ENCODE data around the gene METTL21C.

The METTL21C gene

DNA sequence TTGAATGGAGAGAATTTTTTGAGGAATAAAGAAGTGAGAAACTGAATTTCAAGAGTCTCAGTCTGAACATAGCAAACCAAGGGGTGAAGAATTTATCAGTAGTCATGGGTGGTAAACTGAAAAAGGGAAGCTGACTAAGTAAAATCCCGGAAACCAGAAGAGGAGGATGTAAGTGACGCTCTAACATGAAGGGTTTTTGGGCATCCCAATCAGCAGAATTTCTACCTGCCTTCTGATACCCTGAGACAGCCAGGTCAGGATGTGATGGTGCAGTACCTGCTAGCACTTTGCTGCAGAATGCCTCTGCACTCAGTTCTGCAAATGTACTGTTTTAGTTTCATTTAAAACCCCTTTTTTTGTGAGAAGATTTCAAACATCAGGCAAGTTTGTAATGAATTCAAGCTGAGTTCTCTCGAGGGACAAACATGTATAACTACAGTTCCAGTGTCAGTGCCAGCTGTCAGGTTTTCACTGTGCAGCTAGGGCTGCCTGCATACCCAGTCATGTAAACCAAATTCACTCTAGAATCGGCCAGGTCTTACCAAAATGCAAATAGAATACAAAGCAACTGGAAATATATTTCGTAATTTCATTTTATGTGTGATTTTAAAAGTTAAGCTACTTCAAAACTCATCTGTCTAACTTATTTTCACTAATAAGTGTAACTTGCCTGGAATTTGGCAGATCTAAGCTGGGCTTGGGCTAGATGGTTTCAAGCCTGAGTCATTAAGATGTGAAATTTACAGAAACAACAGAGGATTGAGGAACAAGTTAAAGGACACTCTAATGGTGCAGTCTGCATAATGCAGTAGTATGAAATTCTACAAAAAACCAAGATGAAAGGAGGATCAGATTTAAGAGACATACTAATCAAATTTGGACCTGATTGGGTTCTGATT is 13.8 kb downstream of the METTL21C start:
- Histone ChIP-seq H3K9ac (ENCODE audit: low read depth, low read length) (no peak overlapping the region), H3K27me3 (ENCODE audit: insufficient read depth, low read length) (no peaks in the 10 kb centered on the region), H3K36me3 (ENCODE audit: insufficient read depth, low read length) (peaks cover 41% of the 10 kb centered on the region), H3K4me3 (ENCODE audit: low read length) (no peak overlapping the region), H3K9me3 (ENCODE audit: insufficient read depth, low read depth, low read length) (no peaks in the 10 kb centered on the region), H3K4me1 (ENCODE audit: insufficient read depth, low read length) (no peaks in the 10 kb centered on the region), H3K27ac (ENCODE audit: low read depth, low read length) (no peak overlapping the region)
- 90% methylated on average over 4 of the region's 5 CpGs for WGBS

DNA sequence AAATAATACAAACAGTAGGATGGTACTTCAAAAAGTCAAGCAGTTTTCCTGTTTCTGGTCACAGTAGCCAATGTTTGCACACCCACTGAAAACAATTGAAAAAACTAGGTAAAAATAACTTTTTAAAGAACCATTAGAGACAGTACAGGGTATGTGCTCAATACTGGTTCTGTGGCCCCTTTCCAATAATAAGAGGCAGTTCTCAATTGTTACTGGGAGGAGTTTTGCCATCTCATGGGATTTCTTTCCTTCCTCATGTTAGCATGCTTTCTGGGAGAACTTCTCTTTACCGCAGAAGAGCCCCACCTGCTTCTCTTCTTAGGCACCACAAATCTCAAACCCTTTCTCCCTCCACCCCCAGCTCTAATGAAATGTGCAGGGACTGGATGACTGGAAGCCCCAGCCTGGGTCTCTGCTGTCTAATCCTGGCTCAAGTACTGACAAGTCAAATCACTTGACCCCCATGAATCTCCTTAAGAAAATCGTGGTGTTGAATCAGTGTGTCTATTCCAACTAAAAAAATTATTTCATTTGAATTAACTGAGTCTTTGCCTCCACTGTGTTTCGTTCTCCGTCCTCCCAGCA is 14.6 kb downstream of the METTL21C start:
- 92% methylated on average over 3 of the region's 4 CpGs for WGBS
- H3K9ac ChIP-seq (ENCODE audit: low read depth, low read length) = no peak overlapping the region
- no peak overlapping the region for H3K27ac ChIP-seq (ENCODE audit: low read depth, low read length)
- no peaks in the 10 kb centered on the region for H3K9me3 ChIP-seq (ENCODE audit: insufficient read depth, low read depth, low read length)
- peaks cover 49% of the 10 kb centered on the region for H3K36me3 ChIP-seq (ENCODE audit: insufficient read depth, low read length)
- no peaks in the 10 kb centered on the region for H3K4me1 ChIP-seq (ENCODE audit: insufficient read depth, low read length)
- H3K27me3 ChIP-seq (ENCODE audit: insufficient read depth, low read length) = no peaks in the 10 kb centered on the region
- no peak overlapping the region for H3K4me3 ChIP-seq (ENCODE audit: low read length)

GRCh38 chr13:102679449-102680132 is 15.3 kb downstream of the METTL21C start:
- WGBS = 94% methylated on average over 2 of the region's 3 CpGs
- no peaks in the 10 kb centered on the region for H3K4me1 ChIP-seq (ENCODE audit: insufficient read depth, low read length)
- no peaks in the 10 kb centered on the region for H3K9me3 ChIP-seq (ENCODE audit: insufficient read depth, low read depth, low read length)
- no peak overlapping the region for H3K9ac ChIP-seq (ENCODE audit: low read depth, low read length)
- H3K4me3 ChIP-seq (ENCODE audit: low read length) = no peak overlapping the region
- no peaks in the 10 kb centered on the region for H3K27me3 ChIP-seq (ENCODE audit: insufficient read depth, low read length)
- H3K36me3 ChIP-seq (ENCODE audit: insufficient read depth, low read length) = peaks cover 56% of the 10 kb centered on the region
- H3K27ac ChIP-seq (ENCODE audit: low read depth, low read length) = no peak overlapping the region

- Histone ChIP-seq H3K4me1 (ENCODE audit: insufficient read depth, low read length) (no peaks in the 10 kb centered on the region), H3K36me3 (ENCODE audit: insufficient read depth, low read length) (peaks cover 66% of the 10 kb centered on the region), H3K9me3 (ENCODE audit: insufficient read depth, low read depth, low read length) (no peaks in the 10 kb centered on the region), H3K4me3 (ENCODE audit: low read length) (no peak overlapping the region), H3K27ac (ENCODE audit: low read depth, low read length) (no peak overlapping the region), H3K9ac (ENCODE audit: low read depth, low read length) (no peak overlapping the region), H3K27me3 (ENCODE audit: insufficient read depth, low read length) (no peaks in the 10 kb centered on the region)
- 93% methylated on average over 4 of the region's 5 CpGs for WGBS
These were observed 16.3 kb downstream of the METTL21C start for GRCh38 chr13:102678339-102679107.

GRCh38 chr13:102677122-102677521 is 17.7 kb downstream of the METTL21C start:
- H3K36me3 ChIP-seq (ENCODE audit: insufficient read depth, low read length) = peaks cover 80% of the 10 kb centered on the region
- H3K4me3 ChIP-seq (ENCODE audit: low read length) = no peak overlapping the region
- H3K9ac ChIP-seq (ENCODE audit: low read depth, low read length) = no peak overlapping the region
- no peaks in the 10 kb centered on the region for H3K4me1 ChIP-seq (ENCODE audit: insufficient read depth, low read length)
- WGBS = 95% methylated on average over 4 of the region's 4 CpGs
- no peaks in the 10 kb centered on the region for H3K9me3 ChIP-seq (ENCODE audit: insufficient read depth, low read depth, low read length)
- H3K27ac ChIP-seq (ENCODE audit: low read depth, low read length) = no peak overlapping the region
- H3K27me3 ChIP-seq (ENCODE audit: insufficient read depth, low read length) = no peaks in the 10 kb centered on the region

DNA sequence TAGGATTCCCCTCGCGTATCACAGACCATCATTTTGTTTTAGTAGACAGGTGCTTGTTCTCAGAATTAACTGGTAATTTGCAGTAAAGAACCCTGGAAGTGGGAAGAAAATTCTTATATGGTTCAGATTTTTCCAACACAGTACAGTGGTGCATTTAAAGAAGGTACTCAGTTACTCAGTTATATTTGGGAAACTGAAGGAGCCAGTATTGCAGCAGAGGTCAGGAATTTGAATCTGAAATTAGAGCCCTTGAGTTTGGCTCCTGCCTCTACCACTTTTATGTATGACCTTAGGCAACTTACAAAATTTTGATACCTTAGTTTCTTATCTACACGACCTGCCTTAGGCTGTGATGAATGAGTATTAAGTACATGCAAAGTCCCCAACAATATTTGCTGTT is 19.7 kb downstream of the METTL21C start:
- Histone ChIP-seq H3K9ac (ENCODE audit: low read depth, low read length) (no peak overlapping the region), H3K4me3 (ENCODE audit: low read length) (no peak overlapping the region), H3K4me1 (ENCODE audit: insufficient read depth, low read length) (no peaks in the 10 kb centered on the region), H3K27ac (ENCODE audit: low read depth, low read length) (no peak overlapping the region), H3K36me3 (ENCODE audit: insufficient read depth, low read length) (peaks cover 93% of the 10 kb centered on the region), H3K27me3 (ENCODE audit: insufficient read depth, low read length) (no peaks in the 10 kb centered on the region), H3K9me3 (ENCODE audit: insufficient read depth, low read depth, low read length) (no peaks in the 10 kb centered on the region)
- 95% methylated on average over 3 of the region's 3 CpGs for WGBS

DNA sequence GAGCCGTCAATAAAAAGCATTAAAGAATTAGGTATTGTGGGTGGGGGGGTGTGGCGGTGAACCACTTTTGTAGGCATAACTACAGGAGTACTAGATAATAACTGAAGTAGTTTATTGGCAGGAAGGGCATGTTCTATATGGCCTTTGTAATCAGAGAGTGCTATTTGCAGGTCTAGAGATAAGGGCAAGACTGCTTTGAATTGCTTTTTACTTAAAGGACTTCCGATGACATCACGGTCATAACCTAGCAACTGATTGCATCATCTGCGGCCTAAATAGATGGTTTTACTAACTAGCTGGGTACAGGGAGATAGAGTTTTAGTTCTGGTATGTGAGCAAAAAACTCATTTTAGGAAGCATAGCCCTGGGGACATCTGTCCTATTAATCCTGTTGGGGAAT is 24.7 kb downstream of the METTL21C start:
- H3K4me1 ChIP-seq (ENCODE audit: insufficient read depth, low read length) = no peaks in the 10 kb centered on the region
- H3K4me3 ChIP-seq (ENCODE audit: low read length) = no peak overlapping the region
- no peak overlapping the region for H3K27ac ChIP-seq (ENCODE audit: low read depth, low read length)
- peaks cover 93% of the 10 kb centered on the region for H3K36me3 ChIP-seq (ENCODE audit: insufficient read depth, low read length)
- no peaks in the 10 kb centered on the region for H3K27me3 ChIP-seq (ENCODE audit: insufficient read depth, low read length)
- WGBS = 69% methylated on average over 5 of the region's 5 CpGs
- no peak overlapping the region for H3K9ac ChIP-seq (ENCODE audit: low read depth, low read length)
- peaks cover 17% of the 10 kb centered on the region; the same call in 1 of the 2 replicates for H3K9me3 ChIP-seq (ENCODE audit: insufficient read depth, low read depth, low read length)

- Histone ChIP-seq H3K4me3 (ENCODE audit: low read length) (no peak overlapping the region), H3K9ac (ENCODE audit: low read depth, low read length) (no peak overlapping the region), H3K27me3 (ENCODE audit: insufficient read depth, low read length) (no peaks in the 10 kb centered on the region), H3K4me1 (ENCODE audit: insufficient read depth, low read length) (no peaks in the 10 kb centered on the region), H3K27ac (ENCODE audit: low read depth, low read length) (no peak overlapping the region), H3K9me3 (ENCODE audit: insufficient read depth, low read depth, low read length) (peaks cover 17% of the 10 kb centered on the region; the same call in 1 of the 2 replicates), H3K36me3 (ENCODE audit: insufficient read depth, low read length) (peaks cover 91% of the 10 kb centered on the region)
- 90% methylated on average over 4 of the region's 4 CpGs for WGBS
These were observed 26.9 kb downstream of the METTL21C start for GRCh38 chr13:102667911-102668310.

- no peaks in the 10 kb centered on the region for H3K27me3 ChIP-seq (ENCODE audit: insufficient read depth, low read length)
- no peak overlapping the region for H3K9ac ChIP-seq (ENCODE audit: low read depth, low read length)
- no peaks in the 10 kb centered on the region for H3K4me1 ChIP-seq (ENCODE audit: insufficient read depth, low read length)
- H3K4me3 ChIP-seq (ENCODE audit: low read length) = no peak overlapping the region
- no peak overlapping the region for H3K27ac ChIP-seq (ENCODE audit: low read depth, low read length)
- peaks cover 17% of the 10 kb centered on the region; the same call in 1 of the 2 replicates for H3K9me3 ChIP-seq (ENCODE audit: insufficient read depth, low read depth, low read length)
- peaks cover 87% of the 10 kb centered on the region for H3K36me3 ChIP-seq (ENCODE audit: insufficient read depth, low read length)
These were observed 27.8 kb downstream of the METTL21C start for GRCh38 chr13:102667023-102667422.

DNA sequence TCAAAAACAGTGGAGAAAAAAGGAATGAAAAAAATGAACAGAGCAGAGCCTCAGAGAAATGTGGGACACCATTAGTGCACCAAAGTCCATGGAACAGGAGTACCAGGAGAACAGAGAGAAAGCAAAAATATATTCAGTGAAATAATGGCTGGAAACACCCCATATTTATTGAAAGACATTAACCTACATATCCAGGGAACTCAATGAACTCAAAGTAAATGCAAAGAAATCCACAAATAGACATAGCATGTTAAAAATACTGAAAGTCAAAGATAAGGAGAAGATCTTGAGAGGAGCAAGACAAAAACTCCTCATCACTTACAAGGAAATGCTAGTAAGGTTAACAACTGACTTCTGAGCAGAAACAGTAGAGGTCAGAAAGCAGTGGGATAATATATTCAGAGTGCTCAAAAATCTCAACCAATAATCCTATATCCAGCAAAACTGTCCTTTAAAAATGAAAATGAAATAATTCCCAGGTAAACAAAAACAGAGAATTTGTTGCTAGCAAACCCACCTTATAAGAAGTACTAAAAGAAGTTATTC is 35.6 kb downstream of the METTL21C start:
- no peak overlapping the region for H3K4me3 ChIP-seq (ENCODE audit: low read length)
- H3K36me3 ChIP-seq (ENCODE audit: insufficient read depth, low read length) = peaks cover 91% of the 10 kb centered on the region
- H3K27ac ChIP-seq (ENCODE audit: low read depth, low read length) = no peak overlapping the region
- no peaks in the 10 kb centered on the region for H3K4me1 ChIP-seq (ENCODE audit: insufficient read depth, low read length)
- H3K9me3 ChIP-seq (ENCODE audit: insufficient read depth, low read depth, low read length) = no peaks in the 10 kb centered on the region
- no peaks in the 10 kb centered on the region for H3K27me3 ChIP-seq (ENCODE audit: insufficient read depth, low read length)
- no peak overlapping the region for H3K9ac ChIP-seq (ENCODE audit: low read depth, low read length)
